HFFc6 (cell line): ENCODE results near the gene PHF21A. TPM values are rescaled to one million over a fixed set of nuclear protein-coding genes. Genes with fewer than 3 reads are reported as not detected.

Source experiments
- DNase-seq: peaks from one replicate; pipeline ENCODE4 v3.0.0-alpha.2; 2018
- H3K27ac Mint-ChIP-seq: 2 replicates; pipeline ENCODE4 v1.8.0; 2020; ENCODE audit warnings: mild to moderate bottlenecking, mixed read lengths
- H3K27me3 Mint-ChIP-seq: 2 replicates; pipeline ENCODE4 v1.8.0; 2021; ENCODE audit warnings: mild to moderate bottlenecking, moderate library complexity, mixed read lengths; ENCODE audit not compliant: insufficient read depth
- H3K36me3 Mint-ChIP-seq: 2 replicates; pipeline ENCODE4 v1.8.0; 2021; ENCODE audit warnings: low read depth, mixed read lengths
- H3K4me1 Mint-ChIP-seq: 2 replicates; pipeline ENCODE4 v1.8.0; 2020; ENCODE audit warnings: low read depth, mixed read lengths
- H3K4me3 Mint-ChIP-seq: 2 replicates; pipeline ENCODE4 v1.8.0; 2020; ENCODE audit warnings: mild to moderate bottlenecking, moderate library complexity, mixed read lengths
- H3K9me3 Mint-ChIP-seq: 2 replicates; pipeline ENCODE4 v1.8.0; 2020; ENCODE audit warnings: mild to moderate bottlenecking, mixed read lengths
- total RNA-seq, 6 experiments: library from RNA; stranded (reverse); fragmentation: NEBNext Ultra II Directional; extraction: Animal tissue kit (Norgen Biotek cat#: 25700); gene quantifications; 2 replicates in 1 of 6; 3 replicates in 5 of 6; pipeline ENCODE4 v1.2.3, GENCODE V29; 2021
- TF ChIP-seq, protein P1 (sequence below): fragments of 200-600 bp; sonication (generic); IDR thresholded peaks from 2 replicates; pipeline ENCODE4 v1.5.0; 2021; ENCODE audit warnings: antibody characterized with exemption, mild to moderate bottlenecking

Gene PHF21A
- total RNA-seq, 6 experiments from 2014 or later = 25.5 to 32.4 (median 26.2) TPM

DNA sequence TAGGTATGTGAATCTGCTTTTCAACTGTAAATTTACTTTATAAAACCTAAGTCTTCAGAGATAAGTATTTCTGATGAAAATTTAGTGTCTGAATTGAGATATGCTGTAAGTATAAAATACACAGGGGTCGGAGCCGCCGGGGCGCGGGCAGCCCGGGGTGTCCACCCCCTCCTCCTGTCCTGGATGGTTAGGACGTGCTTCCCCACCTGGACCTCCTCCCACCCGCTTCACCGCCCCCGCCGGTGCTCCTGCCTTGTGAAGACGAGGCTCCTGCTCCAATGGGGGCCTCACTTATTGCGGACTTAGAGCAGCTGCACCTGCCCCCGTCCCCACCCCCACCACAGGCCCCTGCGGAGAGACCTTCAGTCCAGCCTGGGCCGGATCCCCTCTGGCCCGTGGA, 21.3 kb upstream of the PHF21A start:
- TF ChIP-seq, protein P1, sequence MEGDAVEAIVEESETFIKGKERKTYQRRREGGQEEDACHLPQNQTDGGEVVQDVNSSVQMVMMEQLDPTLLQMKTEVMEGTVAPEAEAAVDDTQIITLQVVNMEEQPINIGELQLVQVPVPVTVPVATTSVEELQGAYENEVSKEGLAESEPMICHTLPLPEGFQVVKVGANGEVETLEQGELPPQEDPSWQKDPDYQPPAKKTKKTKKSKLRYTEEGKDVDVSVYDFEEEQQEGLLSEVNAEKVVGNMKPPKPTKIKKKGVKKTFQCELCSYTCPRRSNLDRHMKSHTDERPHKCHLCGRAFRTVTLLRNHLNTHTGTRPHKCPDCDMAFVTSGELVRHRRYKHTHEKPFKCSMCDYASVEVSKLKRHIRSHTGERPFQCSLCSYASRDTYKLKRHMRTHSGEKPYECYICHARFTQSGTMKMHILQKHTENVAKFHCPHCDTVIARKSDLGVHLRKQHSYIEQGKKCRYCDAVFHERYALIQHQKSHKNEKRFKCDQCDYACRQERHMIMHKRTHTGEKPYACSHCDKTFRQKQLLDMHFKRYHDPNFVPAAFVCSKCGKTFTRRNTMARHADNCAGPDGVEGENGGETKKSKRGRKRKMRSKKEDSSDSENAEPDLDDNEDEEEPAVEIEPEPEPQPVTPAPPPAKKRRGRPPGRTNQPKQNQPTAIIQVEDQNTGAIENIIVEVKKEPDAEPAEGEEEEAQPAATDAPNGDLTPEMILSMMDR = no peak
- no peak for DNase-seq
- H3K9me3 Mint-ChIP-seq = no peaks in the 10 kb centered on the region
- peaks cover 39% of the 10 kb centered on the region for H3K27me3 Mint-ChIP-seq
- no peak overlapping the region for H3K4me3 Mint-ChIP-seq
- H3K4me1 Mint-ChIP-seq = no peaks in the 10 kb centered on the region; the same call in 1 of the 2 replicates
- H3K27ac Mint-ChIP-seq = no peak overlapping the region
- H3K36me3 Mint-ChIP-seq = no peaks in the 10 kb centered on the region

DNA sequence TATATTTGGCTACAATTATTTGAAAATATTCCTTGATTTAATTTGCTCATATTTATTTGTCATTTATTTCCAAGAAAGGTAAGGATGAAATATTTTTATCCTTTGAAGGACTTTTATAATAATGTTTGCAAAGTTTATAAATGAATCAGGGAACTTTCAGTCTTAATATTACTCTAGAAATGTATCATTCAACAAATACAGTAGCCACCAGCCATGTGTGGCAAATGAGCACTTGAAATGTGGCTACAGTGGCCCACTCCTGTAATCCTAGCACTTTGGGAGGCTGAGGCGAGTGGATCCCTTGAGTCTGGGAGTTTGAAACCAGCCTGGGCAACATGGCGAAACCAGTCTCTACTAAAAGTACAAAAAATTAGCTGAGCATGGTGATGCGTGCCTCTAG, 20.3 kb upstream of the PHF21A start:
- TF ChIP-seq, protein P1 = no peak
- Mint-ChIP-seq H3K9me3 (no peaks in the 10 kb centered on the region), H3K36me3 (no peaks in the 10 kb centered on the region), H3K4me3 (no peak overlapping the region), H3K27ac (no peak overlapping the region), H3K4me1 (no peaks in the 10 kb centered on the region; the same call in 1 of the 2 replicates), H3K27me3 (peaks cover 35% of the 10 kb centered on the region)
- DNase-seq = no peak

DNA sequence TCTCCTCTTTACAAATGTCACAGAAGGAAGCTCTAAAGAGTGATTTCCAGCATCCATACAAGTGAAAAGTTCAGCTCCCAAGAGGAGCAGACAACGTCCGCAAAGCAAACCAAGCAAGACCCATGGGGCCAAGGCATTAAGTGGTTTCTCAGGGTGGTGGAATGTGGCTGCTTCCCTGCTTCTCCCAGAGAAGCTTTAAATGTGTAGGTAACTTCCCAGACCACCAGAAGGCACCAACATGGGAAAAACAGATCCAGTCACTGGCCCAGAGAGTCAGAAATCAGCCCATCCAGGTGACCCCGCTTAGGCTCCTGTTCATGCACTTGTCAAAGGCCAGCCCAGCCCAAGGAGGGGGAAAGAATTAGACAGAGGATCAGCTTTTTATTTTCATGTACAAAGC, 13.3 kb upstream of the PHF21A start:
- no peak overlapping the region for H3K27ac Mint-ChIP-seq
- no peaks in the 10 kb centered on the region for H3K4me1 Mint-ChIP-seq
- no peak overlapping the region for H3K4me3 Mint-ChIP-seq
- no peaks in the 10 kb centered on the region for H3K9me3 Mint-ChIP-seq
- TF ChIP-seq, protein P1 = no peak
- H3K36me3 Mint-ChIP-seq = no peaks in the 10 kb centered on the region
- no peak for DNase-seq
- peaks cover 41% of the 10 kb centered on the region for H3K27me3 Mint-ChIP-seq

DNA sequence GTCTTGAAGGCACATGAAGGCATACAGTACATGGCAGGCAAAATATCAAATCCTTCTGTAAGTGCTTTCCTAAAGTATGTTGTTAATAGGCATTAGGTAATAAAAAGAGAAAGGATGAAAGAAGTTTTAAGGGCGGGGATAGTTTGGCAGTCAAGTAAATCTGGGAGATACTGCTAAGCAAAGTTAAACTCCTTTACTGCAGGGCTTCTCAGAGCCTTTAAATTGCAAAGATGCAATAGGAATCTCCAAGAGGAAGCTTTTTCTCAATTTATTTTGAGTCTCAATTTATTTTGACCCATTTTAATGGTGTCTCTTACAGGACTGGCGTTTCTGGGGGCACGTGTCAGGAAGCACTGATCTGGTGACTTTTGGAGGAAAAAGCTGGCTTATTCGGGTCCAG, 12.8 kb upstream of the PHF21A start:
- peaks cover 40% of the 10 kb centered on the region for H3K27me3 Mint-ChIP-seq
- DNase-seq = no peak
- H3K4me1 Mint-ChIP-seq = no peaks in the 10 kb centered on the region
- TF ChIP-seq, protein P1 = no peak
- H3K27ac Mint-ChIP-seq = no peak overlapping the region
- no peak overlapping the region for H3K4me3 Mint-ChIP-seq
- no peaks in the 10 kb centered on the region for H3K36me3 Mint-ChIP-seq
- no peaks in the 10 kb centered on the region for H3K9me3 Mint-ChIP-seq

DNA sequence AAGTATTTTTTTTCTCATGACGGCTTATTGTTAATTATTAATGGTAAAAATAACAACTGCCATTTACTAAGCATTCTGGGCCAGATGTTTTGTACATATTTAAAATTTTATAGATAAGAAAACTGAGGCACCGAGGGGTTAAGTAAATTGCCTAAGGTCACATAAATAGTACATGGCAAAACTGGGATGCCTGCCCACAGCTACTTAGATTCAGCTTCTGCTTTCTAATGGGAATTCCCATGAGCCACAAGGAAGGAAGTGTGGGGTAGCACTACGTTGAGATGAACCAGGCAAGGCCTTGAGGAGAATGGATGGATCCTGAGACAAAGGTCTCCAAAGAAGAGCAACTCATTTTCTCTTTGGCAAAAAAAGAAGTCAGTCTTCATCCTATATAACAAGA, 11.9 kb upstream of the PHF21A start:
- H3K4me3 Mint-ChIP-seq = no peak overlapping the region
- no peaks in the 10 kb centered on the region for H3K9me3 Mint-ChIP-seq
- H3K36me3 Mint-ChIP-seq = no peaks in the 10 kb centered on the region
- TF ChIP-seq, protein P1 = no peak
- no peak for DNase-seq
- H3K27ac Mint-ChIP-seq = no peak overlapping the region
- no peaks in the 10 kb centered on the region for H3K4me1 Mint-ChIP-seq
- peaks cover 36% of the 10 kb centered on the region for H3K27me3 Mint-ChIP-seq
